Activated CD8-positive, alpha-beta memory T cell treated with anti-CD3 and anti-CD28 coated beads, Interleukin-2, amount 50 U/mL, for 48 hours (primary cell): ENCODE data around the gene SMTN.
"Not testable (repeated sequence)": the region's sequence is repeated elsewhere in the genome, so short reads cannot be mapped to it uniquely, and the experiment has no call there.

Experiments
- DNase-seq: peaks from one replicate; pipeline ENCODE4 v3.0.0-alpha.2; 2020

SMTN gene

GRCh38 chr22:31106001-31106571, 25.0 kb downstream of the SMTN start:
- no peak for DNase-seq

GRCh38 chr22:31106731-31107177, 25.6 kb downstream of the SMTN start:
- no peak for DNase-seq

GRCh38 chr22:31107178-31107893, 26.2 kb downstream of the SMTN start, which contains the start of gene SELENOM:
SELENOM (minus strand) TSS chr22:31107568; CDS start chr22:31107505, 63 bp downstream.
- DNase-seq = peak; percentile 91

- no peak for DNase-seq
These were observed 26.7 kb downstream of the SMTN start for GRCh38 chr22:31107894-31108218.

GRCh38 chr22:31112547-31113091, 31.5 kb downstream of the SMTN start:
- DNase-seq = not testable (repeated sequence)

GRCh38 chr22:31118046-31118820, 37.1 kb downstream of the SMTN start:
- DNase-seq = no peak

GRCh38 chr22:31119026-31119717, 38.1 kb downstream of the SMTN start:
- DNase-seq = no peak

GRCh38 chr22:31120230-31120629, 39.1 kb downstream of the SMTN start:
- DNase-seq = no peak

- DNase-seq = no peak
These were observed 39.5 kb downstream of the SMTN start for GRCh38 chr22:31120642-31121041.

- no peak for DNase-seq
These were observed 40.3 kb downstream of the SMTN start for GRCh38 chr22:31121403-31121802.

GRCh38 chr22:31122196-31122531, 41.0 kb downstream of the SMTN start:
- no peak for DNase-seq

- DNase-seq = no peak
These were observed 41.6 kb downstream of the SMTN start, which contains the start of gene INPP5J for GRCh38 chr22:31122532-31123291. INPP5J (plus strand) TSS chr22:31122966; CDS start chr22:31123015, 49 bp downstream.

GRCh38 chr22:31123292-31123602, 42.1 kb downstream of the SMTN start:
- DNase-seq = no peak

- no peak for DNase-seq
These were observed 43.2 kb downstream of the SMTN start for GRCh38 chr22:31124290-31124689.

GRCh38 chr22:31124811-31125465, 43.8 kb downstream of the SMTN start:
- DNase-seq = no peak

GRCh38 chr22:31125521-31126117, 44.5 kb downstream of the SMTN start:
- DNase-seq = no peak

GRCh38 chr22:31126128-31126868, 45.2 kb downstream of the SMTN start:
- DNase-seq = no peak

GRCh38 chr22:31126869-31127175, 45.7 kb downstream of the SMTN start:
- DNase-seq = no peak

- DNase-seq = no peak
These were observed 46.2 kb downstream of the SMTN start for GRCh38 chr22:31127181-31127772.

- no peak for DNase-seq
These were observed 47.0 kb downstream of the SMTN start for GRCh38 chr22:31128156-31128555.

- no peak for DNase-seq
These were observed 49.8 kb downstream of the SMTN start for GRCh38 chr22:31130873-31131272.
